Breast epithelium (tissue), 4 donors: ENCODE measurements around the gene LYPD5. TPM values are rescaled to one million over a fixed set of nuclear protein-coding genes. Genes with fewer than 3 reads are reported as not detected.

Source experiments
- DNase-seq, 2 donors: peaks; one replicate each; pipeline ENCODE4 v3.0.0-alpha.2; 2019; ENCODE audit warnings: low spot score in 2 of 2
- H3K27ac ChIP-seq, 2 donors: fragments of 200-600 bp; sonication (generic) in 1 of 2; one replicate each; pipeline ENCODE4 v1.5.1; 2016 to 2019; ENCODE audit warnings: mild to moderate bottlenecking in 1 of 2
- H3K27me3 ChIP-seq, 2 donors: fragments of 200-600 bp; sonication (generic) in 1 of 2; one replicate each; pipeline versions ENCODE4 v1.5.1 to v1.6.0; 2017 to 2019; ENCODE audit warnings: control low read depth in 1 of 2, mild to moderate bottlenecking in 1 of 2
- H3K36me3 ChIP-seq: fragments of 200-600 bp; one replicate; pipeline ENCODE4 v1.5.1; 2019
- H3K4me1 ChIP-seq, 2 donors: fragments of 200-600 bp; sonication (generic); one replicate each; pipeline ENCODE4 v1.5.1; 2016 to 2019; ENCODE audit warnings: control low read depth in 1 of 2
- H3K4me3 ChIP-seq, 3 donors: fragments of 200-600 bp; sonication (generic); 1 replicate in 2 of 3; 2 replicates in 1 of 3; pipeline ENCODE4 v1.5.1; 2016 to 2019; ENCODE audit warnings: mild to moderate bottlenecking in 3 of 3, moderate library complexity in 2 of 3
- H3K9me3 ChIP-seq, 2 donors: fragments of 200-600 bp; sonication (generic) in 1 of 2; one replicate each; pipeline ENCODE4 v1.5.1; 2016 to 2019; ENCODE audit warnings: control low read depth in 1 of 2
- POLR2A ChIP-seq: fragments of 450-650 bp; IDR thresholded peaks from one replicate; pipeline ENCODE4 v1.6.1; 2016; ENCODE audit warnings: antibody characterized with exemption, mild to moderate bottlenecking, moderate library complexity
- POLR2AphosphoS5 ChIP-seq, 3 donors: sonication (generic); formaldehyde crosslinking; IDR thresholded peaks; one replicate each; pipeline ENCODE4 v1.6.1; 2017; ENCODE audit warnings: antibody characterized with exemption in 3 of 3
- intact Hi-C: fragments of 100-400 bp; cut with DNase I; formaldehyde crosslinking; loops from one replicate; pipeline ENCODE4 v1.15.1; 2023; ENCODE audit warnings: low total_unique reads
- total RNA-seq, 3 donors: library from RNA; depleted of rRNA; stranded (reverse); fragments of >200 nt; gene quantifications; one replicate each; pipeline ENCODE4 v1.1.0, GENCODE V29; 2016
- TF ChIP-seq, protein P1 (sequence below), 3 donors: fragments of 450-650 bp; IDR thresholded peaks; one replicate each; pipeline ENCODE4 v1.5.1; 2016 to 2017; ENCODE audit warnings: antibody characterized with exemption in 3 of 3, mild to moderate bottlenecking in 3 of 3, moderate library complexity in 3 of 3

The LYPD5 gene
- total RNA-seq, 3 donors from 2014 or later, result 0.48 to 7.2 (median 6.2) TPM

DNA sequence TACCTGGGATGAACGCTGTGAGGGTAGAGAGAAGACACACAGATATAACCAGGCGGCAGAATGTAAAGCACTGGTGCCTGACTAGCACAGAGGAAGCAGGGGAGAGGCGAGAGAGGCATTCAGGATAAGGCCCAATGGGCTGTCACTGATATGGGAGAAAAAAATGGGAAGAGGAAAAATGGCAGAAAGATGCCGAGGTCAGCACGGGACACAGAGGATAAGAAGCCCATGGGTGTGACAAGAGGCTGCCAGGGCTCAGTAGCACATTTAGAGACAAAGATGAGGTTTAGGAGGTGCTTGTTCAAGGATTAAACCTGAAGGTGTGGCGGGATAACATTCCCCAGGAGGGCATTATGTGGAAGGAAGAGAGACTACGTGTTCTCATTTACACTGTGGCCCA, 53.1 kb downstream of the LYPD5 start:
- Histone ChIP-seq H3K27me3 (no peaks in the 10 kb centered on the region), H3K4me3 (no peak overlapping the region), H3K27ac (no peak overlapping the region), H3K9me3 (no peaks in the 10 kb centered on the region), H3K36me3 (peaks cover 9% of the 10 kb centered on the region), H3K4me1 (no peaks in the 10 kb centered on the region)
- no peak for DNase-seq
- TF ChIP-seq, protein P1, sequence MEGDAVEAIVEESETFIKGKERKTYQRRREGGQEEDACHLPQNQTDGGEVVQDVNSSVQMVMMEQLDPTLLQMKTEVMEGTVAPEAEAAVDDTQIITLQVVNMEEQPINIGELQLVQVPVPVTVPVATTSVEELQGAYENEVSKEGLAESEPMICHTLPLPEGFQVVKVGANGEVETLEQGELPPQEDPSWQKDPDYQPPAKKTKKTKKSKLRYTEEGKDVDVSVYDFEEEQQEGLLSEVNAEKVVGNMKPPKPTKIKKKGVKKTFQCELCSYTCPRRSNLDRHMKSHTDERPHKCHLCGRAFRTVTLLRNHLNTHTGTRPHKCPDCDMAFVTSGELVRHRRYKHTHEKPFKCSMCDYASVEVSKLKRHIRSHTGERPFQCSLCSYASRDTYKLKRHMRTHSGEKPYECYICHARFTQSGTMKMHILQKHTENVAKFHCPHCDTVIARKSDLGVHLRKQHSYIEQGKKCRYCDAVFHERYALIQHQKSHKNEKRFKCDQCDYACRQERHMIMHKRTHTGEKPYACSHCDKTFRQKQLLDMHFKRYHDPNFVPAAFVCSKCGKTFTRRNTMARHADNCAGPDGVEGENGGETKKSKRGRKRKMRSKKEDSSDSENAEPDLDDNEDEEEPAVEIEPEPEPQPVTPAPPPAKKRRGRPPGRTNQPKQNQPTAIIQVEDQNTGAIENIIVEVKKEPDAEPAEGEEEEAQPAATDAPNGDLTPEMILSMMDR (IDR thresholded peaks at IDR 0.05), result no peak
- intact Hi-C loops, result no loop called here

DNA sequence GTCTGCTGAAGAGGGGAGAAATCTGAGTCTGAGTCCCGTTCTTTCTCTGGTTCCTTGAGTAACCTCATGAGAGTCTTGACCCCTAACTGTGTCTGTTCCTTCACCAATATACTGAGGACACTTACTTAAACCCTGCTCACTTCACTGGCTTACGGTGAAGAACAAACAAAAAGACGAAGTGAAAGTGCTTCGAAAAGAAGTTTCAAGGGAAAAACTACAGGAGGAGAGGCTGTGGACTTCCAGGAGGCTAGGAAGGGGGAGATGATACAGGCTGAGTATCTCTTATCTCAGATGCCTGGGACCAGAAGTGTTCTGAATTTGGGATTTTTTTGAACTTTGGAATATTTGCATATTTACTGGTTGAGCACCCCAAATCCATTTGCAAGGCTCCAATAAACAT, 53.6 kb downstream of the LYPD5 start:
- no peak overlapping the region for H3K4me3 ChIP-seq
- TF ChIP-seq POLR2AphosphoS5 (IDR thresholded peaks at IDR 0.05) (no peak), POLR2A (no peak)
- TF ChIP-seq, protein P1 (IDR thresholded peaks at IDR 0.05), result no peak
- no peaks in the 10 kb centered on the region for H3K4me1 ChIP-seq
- DNase-seq, result no peak
- H3K27ac ChIP-seq, result no peak overlapping the region
- H3K36me3 ChIP-seq, result peaks cover 9% of the 10 kb centered on the region
- no peaks in the 10 kb centered on the region for H3K9me3 ChIP-seq
- no peaks in the 10 kb centered on the region for H3K27me3 ChIP-seq
- intact Hi-C loops, result no loop called here

DNA sequence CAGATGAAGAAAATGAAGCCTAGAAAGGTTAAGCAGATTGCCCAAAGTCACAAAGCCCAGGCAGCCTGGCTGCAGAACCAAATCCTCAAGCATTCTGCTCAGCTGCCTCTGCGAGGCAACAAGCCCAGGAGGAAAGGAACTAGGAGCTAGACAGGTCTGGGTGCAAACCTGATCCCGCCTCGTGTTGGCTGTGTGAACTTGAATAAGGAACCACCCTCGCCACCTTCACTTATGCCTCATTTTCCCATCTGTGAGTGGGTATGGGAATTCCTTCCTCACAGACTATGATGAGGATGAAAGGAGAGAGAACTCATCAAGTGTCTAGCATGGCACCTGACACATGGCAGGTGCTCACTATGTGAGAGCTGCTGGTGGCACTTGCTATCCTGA, 54.0 kb downstream of the LYPD5 start:
- peaks cover 9% of the 10 kb centered on the region for H3K36me3 ChIP-seq
- intact Hi-C loops, result no loop called here
- no peaks in the 10 kb centered on the region for H3K27me3 ChIP-seq
- no peaks in the 10 kb centered on the region for H3K9me3 ChIP-seq
- H3K4me3 ChIP-seq, result no peak overlapping the region
- TF ChIP-seq POLR2AphosphoS5 (IDR thresholded peaks at IDR 0.05), result no peak
- TF ChIP-seq, protein P1 (IDR thresholded peaks at IDR 0.05), result no peak
- TF ChIP-seq POLR2A, result no peak
- DNase-seq, result no peak
- no peaks in the 10 kb centered on the region for H3K4me1 ChIP-seq
- H3K27ac ChIP-seq, result no peak overlapping the region

DNA sequence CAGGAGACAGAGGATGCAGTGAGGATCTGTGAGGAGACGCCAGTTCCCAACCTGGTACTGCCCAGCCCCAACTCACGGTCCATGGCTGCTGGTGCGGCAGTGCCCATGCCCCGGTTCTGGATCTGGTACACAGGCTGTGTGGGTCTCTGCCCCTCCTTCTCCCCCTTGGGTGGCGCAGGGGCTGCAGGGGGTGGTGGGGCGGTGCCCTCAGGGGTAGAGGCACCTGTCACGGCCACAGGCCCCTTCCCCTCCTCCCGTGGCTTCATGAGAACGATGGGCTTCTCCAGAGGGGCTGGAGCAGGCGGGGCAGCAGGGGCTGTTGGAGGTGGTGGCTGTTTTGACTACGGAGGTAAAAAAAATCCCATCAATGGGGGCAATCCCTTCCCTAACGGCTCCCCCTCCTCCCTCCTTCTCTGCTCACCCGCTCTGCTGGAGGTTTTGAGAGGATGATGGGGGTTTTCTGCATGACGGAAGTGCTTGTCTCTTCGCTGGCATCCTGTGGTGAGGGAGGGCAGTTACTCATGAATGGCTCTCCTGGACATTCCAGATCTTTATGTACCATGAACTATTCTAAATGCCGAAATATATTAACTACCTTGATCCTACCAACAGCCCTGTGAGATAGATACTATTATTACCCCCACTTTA, 54.6 kb downstream of the LYPD5 start:
- no peaks in the 10 kb centered on the region for H3K27me3 ChIP-seq
- TF ChIP-seq POLR2AphosphoS5 (IDR thresholded peaks at IDR 0.05) (no peak), POLR2A (no peak)
- TF ChIP-seq, protein P1 (IDR thresholded peaks at IDR 0.05), result no peak
- DNase-seq, result no peak
- H3K4me1 ChIP-seq, result no peaks in the 10 kb centered on the region
- intact Hi-C loops, result no loop called here
- no peak overlapping the region for H3K27ac ChIP-seq
- no peaks in the 10 kb centered on the region for H3K9me3 ChIP-seq
- no peak overlapping the region for H3K4me3 ChIP-seq
- H3K36me3 ChIP-seq, result peaks cover 9% of the 10 kb centered on the region

Other genes starting within 250 kb of the LYPD5 start
- gene XRCC1, start 226.9 kb downstream of the LYPD5 start, total RNA-seq, result 10 to 100 TPM; 21.0 to 30.6 (median 29.0) TPM
- gene PINLYP, start 226.6 kb downstream of the LYPD5 start, total RNA-seq, result 10 to 100 TPM in 1 of 3 donors, 1 to 10 TPM in 2; 4.5 to 12.5 (median 6.9) TPM
- 10 to 100 TPM; 14.9 to 17.4 (median 16.1) TPM for gene IRGQ, start 206.3 kb downstream of the LYPD5 start, total RNA-seq
- gene ZNF576, start 205.9 kb downstream of the LYPD5 start, total RNA-seq, result 10 to 100 TPM; 14.2 to 18.0 (median 14.8) TPM
- gene SRRM5, start 190.4 kb downstream of the LYPD5 start, total RNA-seq, result 1 to 10 TPM in 1 of 3 donors, under 1 TPM in 2; 0.32 to 1.6 (median 0.33) TPM
- gene ZNF428, start 182.8 kb downstream of the LYPD5 start, total RNA-seq, result 10 to 100 TPM; 24.7 to 31.1 (median 28.2) TPM
- gene CADM4, start 162.6 kb downstream of the LYPD5 start, total RNA-seq, result 10 to 100 TPM in 2 of 3 donors, 1 to 10 TPM in 1; 2.1 to 20.8 (median 18.0) TPM
- gene PLAUR, start 132.3 kb downstream of the LYPD5 start, total RNA-seq, result 10 to 100 TPM; 13.3 to 61.0 (median 21.3) TPM
- gene IRGC, start 86.4 kb downstream of the LYPD5 start, total RNA-seq, result not detected
- 10 to 100 TPM; 10.6 to 29.9 (median 20.6) TPM for gene SMG9, start 47.5 kb downstream of the LYPD5 start, total RNA-seq
- 10 to 100 TPM in 2 of 3 donors, 1 to 10 TPM in 1; 1.9 to 61.9 (median 28.2) TPM for gene KCNN4, start 21.5 kb downstream of the LYPD5 start, total RNA-seq
- 10 to 100 TPM in 2 of 3 donors, 1 to 10 TPM in 1; 6.9 to 19.6 (median 13.8) TPM for gene ZNF283, start 24.9 kb upstream of the LYPD5 start, total RNA-seq
- gene ZNF404, start 81.5 kb upstream of the LYPD5 start, total RNA-seq, result 1 to 10 TPM; 1.1 to 5.9 (median 3.6) TPM
- 10 to 100 TPM in 2 of 3 donors, 1 to 10 TPM in 1; 9.8 to 29.7 (median 19.3) TPM for gene ZNF45, start 132.8 kb upstream of the LYPD5 start, total RNA-seq
- gene ZNF221, start 148.8 kb upstream of the LYPD5 start, total RNA-seq, result 10 to 100 TPM in 1 of 3 donors, 1 to 10 TPM in 2; 4.5 to 11.7 (median 7.2) TPM
- 10 to 100 TPM in 2 of 3 donors, 1 to 10 TPM in 1; 6.1 to 17.4 (median 15.1) TPM for gene ZNF155, start 181.7 kb upstream of the LYPD5 start, total RNA-seq
- gene ZNF230, start 200.5 kb upstream of the LYPD5 start, total RNA-seq, result 1 to 10 TPM; 3.0 to 8.3 (median 5.6) TPM
- gene ZNF222, start 222.9 kb upstream of the LYPD5 start, total RNA-seq, result 1 to 10 TPM; 1.8 to 3.8 (median 2.9) TPM
- 10 to 100 TPM in 1 of 3 donors, 1 to 10 TPM in 2; 2.6 to 12.3 (median 5.6) TPM for gene ZNF223, start 249.6 kb upstream of the LYPD5 start, total RNA-seq